Muscle layer of duodenum (tissue), 2 donors: ENCODE measurements around the gene EPB41.
"Not testable (repeated sequence)": the region's sequence is repeated elsewhere in the genome, so short reads cannot be mapped to it uniquely, and the experiment has no call there.

ENCODE experiments used
- H3K27ac ChIP-seq: one replicate; pipeline ENCODE4 v1.7.0; 2013; ENCODE audit warnings: mild to moderate bottlenecking, low read length
- H3K27me3 ChIP-seq: one replicate; pipeline ENCODE4 v1.7.0; 2013; ENCODE audit warnings: low read depth, mild to moderate bottlenecking, control low read depth, low read length
- H3K36me3 ChIP-seq, 2 donors: one replicate each; pipeline ENCODE4 v1.7.0; 2013; ENCODE audit warnings: low read length in 2 of 2, control low read depth in 1 of 2, mild to moderate bottlenecking in 1 of 2; ENCODE audit not compliant: insufficient read depth in 2 of 2, control insufficient read depth in 1 of 2
- H3K4me1 ChIP-seq, 2 donors: one replicate each; pipeline ENCODE4 v1.7.0; 2013; ENCODE audit warnings: low read length in 2 of 2, mild to moderate bottlenecking in 2 of 2, control low read depth in 1 of 2, moderate library complexity in 1 of 2; ENCODE audit not compliant: insufficient read depth in 2 of 2, control insufficient read depth in 1 of 2
- H3K4me3 ChIP-seq, 2 donors: one replicate each; pipeline ENCODE4 v1.7.0; 2013; ENCODE audit warnings: low read length in 2 of 2, low read depth in 1 of 2, mild to moderate bottlenecking in 1 of 2
- H3K9me3 ChIP-seq, 2 donors: one replicate each; pipeline ENCODE4 v1.7.0; 2013; ENCODE audit warnings: low read length in 2 of 2, control low read depth in 1 of 2, mild to moderate bottlenecking in 1 of 2; ENCODE audit not compliant: control insufficient read depth in 1 of 2
- donor health status: healthy.

The EPB41 gene

DNA sequence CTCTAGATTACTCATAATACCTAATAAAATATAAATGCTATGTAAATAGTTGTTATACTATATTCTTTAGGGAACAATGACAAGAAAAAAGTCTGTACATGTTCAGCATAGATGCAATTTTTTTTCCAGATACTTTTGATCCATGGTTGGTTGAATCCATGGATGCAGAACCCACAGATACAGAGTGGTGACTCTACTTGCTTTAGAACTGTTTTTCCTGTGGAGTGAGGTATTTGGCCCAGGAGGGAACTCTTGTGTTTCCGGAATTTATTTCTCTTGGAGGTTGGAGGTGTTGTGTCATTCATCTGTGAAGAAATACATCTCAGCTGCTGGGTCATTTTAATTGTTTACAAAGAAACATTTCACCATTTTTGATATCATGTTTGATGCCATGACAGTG lies 180.6 kb downstream of the EPB41 start:
- H3K4me3 ChIP-seq = no peak overlapping the region
- H3K4me1 ChIP-seq = no peaks in the 10 kb centered on the region
- H3K9me3 ChIP-seq = no peaks in the 10 kb centered on the region
- no peaks in the 10 kb centered on the region for H3K27me3 ChIP-seq
- no peak overlapping the region for H3K27ac ChIP-seq
- H3K36me3 ChIP-seq = peaks cover 0 to 6% of the 10 kb centered on the region in 2 donors

DNA sequence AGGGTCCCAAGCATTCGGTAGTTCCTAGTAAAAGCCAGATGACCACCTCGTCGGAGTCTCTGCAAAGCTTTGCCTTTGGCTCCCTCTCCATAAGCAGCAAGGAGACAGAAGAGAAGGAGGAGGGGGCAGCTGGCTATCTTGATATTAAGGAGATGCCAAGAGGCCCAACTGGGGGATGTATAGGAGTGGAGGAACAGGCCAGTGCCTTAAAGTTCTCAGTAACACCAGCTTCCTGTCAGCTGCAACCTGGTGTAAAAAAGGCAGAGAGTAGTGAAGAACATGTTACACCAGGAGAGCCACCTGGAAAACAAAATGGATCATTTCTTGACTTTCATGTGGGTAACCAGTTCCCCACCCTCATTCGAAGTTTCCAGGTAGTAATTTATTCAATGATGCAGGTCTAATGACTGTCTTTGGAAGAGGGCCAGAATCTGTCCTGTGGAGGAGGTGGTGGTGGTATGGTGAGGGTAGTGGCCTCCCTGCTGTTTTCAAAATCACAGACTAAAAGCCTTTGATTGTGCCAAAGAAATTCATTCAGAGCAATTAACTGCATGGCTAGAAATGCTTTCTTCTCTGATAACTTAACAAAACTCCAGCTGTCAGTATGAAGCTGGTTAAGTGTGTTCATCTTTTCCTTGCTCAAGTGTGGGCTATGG lies 182.0 kb downstream of the EPB41 start:
- Histone ChIP-seq H3K36me3 (peaks cover 0 to 6% of the 10 kb centered on the region in 2 donors), H3K4me1 (no peaks in the 10 kb centered on the region)

DNA sequence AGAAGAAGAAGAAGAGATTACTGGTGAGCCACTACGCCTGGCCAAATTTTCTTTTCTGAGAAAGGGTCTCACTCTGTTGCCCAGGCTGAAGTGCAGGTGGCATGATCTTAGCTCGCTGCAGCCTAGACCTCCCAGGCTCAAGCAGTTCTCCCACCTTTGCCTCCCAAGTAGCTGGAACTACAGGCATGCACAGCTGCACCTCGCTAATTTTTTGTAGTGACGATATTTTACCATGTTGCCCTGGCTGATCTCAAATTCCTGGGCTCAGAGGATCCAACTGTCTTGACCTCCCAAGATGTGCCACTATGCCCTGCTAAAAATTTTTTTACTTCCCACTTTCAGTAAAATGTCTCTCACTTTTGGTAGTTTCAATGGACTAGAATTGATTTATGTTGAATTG lies 184.9 kb downstream of the EPB41 start:
- peaks cover 4 to 6% of the 10 kb centered on the region in 2 donors for H3K36me3 ChIP-seq
- no peak overlapping the region for H3K27ac ChIP-seq

More for the DNA sequence above, 182.0 kb downstream of the EPB41 start:
- Histone ChIP-seq H3K4me3 (no peak overlapping the region), H3K27me3 (no peaks in the 10 kb centered on the region), H3K27ac (no peak overlapping the region), H3K9me3 (no peaks in the 10 kb centered on the region)

DNA sequence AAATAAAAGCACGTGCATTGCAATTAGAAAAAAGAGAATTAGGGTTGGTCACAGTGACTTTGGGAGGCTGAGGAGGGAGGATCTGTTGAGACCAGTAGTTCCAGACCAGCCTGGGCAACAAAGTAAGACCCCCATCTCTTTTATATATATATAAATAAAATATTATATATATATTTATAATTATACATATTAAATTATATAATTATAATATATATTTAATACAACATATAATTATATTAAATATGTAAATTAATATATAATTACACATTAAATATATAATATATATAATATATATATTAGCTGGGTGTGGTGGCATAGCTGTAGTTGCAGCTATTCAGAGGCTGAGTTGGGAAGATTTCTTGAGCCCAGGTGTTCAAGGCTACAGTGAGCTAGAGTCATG lies 186.1 kb downstream of the EPB41 start:
- Histone ChIP-seq H3K27ac (no peak overlapping the region), H3K4me1 (no peaks in the 10 kb centered on the region), H3K27me3 (no peaks in the 10 kb centered on the region), H3K36me3 (peaks cover 4 to 6% of the 10 kb centered on the region in 2 donors), H3K9me3 (no peaks in the 10 kb centered on the region), H3K4me3 (no peak overlapping the region)

More for the DNA sequence above, 184.9 kb downstream of the EPB41 start:
- no peak overlapping the region for H3K4me3 ChIP-seq
- H3K9me3 ChIP-seq = no peaks in the 10 kb centered on the region
- H3K27me3 ChIP-seq = no peaks in the 10 kb centered on the region
- no peaks in the 10 kb centered on the region for H3K4me1 ChIP-seq

DNA sequence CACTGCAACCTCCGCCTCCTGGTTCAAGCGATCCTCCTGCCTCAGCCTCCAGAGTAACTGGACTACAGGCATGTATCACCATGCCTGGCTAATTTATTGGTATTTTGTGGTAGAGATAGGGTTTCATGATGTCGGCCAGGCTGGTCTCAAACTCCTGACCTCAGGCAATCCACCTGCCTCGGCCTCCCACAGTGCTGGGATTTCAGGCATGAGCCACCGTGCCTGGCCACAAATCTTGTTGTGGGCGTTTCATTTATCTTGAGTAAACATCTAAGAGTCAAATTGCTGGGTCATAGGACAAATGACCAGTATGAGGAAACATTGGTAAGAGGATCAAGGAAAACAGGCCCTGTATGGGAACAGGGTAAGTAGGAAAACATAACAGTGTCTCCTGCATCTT lies 191.5 kb downstream of the EPB41 start:
- H3K36me3 ChIP-seq = peaks cover 0 to 8% of the 10 kb centered on the region in 2 donors
- no peaks in the 10 kb centered on the region for H3K4me1 ChIP-seq
- no peaks in the 10 kb centered on the region for H3K27me3 ChIP-seq
- H3K9me3 ChIP-seq = no peaks in the 10 kb centered on the region
- no peak overlapping the region for H3K4me3 ChIP-seq
- no peak overlapping the region for H3K27ac ChIP-seq

DNA sequence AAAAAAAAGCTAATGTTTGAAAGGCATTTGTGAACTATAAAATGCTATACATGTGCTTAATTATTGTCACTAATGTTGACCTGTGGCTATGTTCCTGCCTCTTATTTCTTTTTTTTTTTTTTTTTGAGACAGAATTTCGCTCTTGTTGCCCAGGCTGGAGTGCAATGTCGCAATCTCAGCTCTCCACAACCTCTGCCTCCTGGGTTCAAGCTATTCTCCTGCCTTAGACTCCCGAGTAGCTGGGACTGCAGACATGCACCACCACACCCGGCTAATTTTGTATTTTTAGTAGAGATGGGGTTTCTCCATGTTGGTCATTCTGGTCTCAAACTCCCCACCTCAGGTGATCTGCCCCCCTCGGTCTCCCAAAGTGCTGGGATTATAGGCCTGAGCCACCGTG lies 193.7 kb downstream of the EPB41 start:
- not testable (repeated sequence) for H3K9me3 ChIP-seq, H3K4me1 ChIP-seq, H3K27ac ChIP-seq, H3K4me3 ChIP-seq, H3K36me3 ChIP-seq, H3K27me3 ChIP-seq

DNA sequence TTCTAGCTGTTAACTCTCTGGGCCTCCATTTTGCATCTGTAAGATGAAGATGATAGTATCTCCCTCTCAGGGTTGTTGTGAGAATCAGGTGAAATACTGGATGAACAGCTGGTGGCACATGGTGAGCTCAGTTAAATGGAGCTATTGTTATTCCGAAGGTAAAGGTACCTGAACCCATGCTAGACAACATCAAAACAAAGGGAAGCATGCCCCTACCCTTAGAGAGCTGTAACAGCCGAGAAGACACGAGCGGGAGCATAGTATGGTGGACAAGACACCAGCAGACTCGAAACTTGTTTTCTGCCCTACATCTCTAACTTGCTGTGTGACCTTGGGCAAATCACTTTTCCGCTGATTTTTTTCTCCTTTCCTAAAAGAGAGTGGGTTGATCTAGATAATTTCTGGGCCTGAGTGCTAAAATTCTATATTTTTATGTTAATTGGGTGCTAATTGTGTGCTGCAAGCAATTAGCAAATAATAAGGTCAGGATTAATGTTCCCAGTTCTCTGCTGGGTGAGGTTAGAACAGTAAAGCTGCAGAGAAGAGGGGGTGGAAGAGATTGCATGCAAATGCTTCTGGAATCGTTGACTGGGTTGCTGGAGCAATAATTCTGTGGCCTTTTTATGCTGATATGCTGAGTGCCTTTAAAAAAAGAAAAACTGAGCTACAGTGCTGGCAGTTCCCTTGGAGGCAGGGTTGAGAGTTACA lies 198.5 kb downstream of the EPB41 start:
- no peaks in the 10 kb centered on the region for H3K27me3 ChIP-seq
- H3K27ac ChIP-seq = no peak overlapping the region
- H3K4me1 ChIP-seq = no peaks in the 10 kb centered on the region
- H3K4me3 ChIP-seq = no peak overlapping the region
- no peaks in the 10 kb centered on the region for H3K9me3 ChIP-seq
- peaks cover 7 to 14% of the 10 kb centered on the region in 2 donors for H3K36me3 ChIP-seq

DNA sequence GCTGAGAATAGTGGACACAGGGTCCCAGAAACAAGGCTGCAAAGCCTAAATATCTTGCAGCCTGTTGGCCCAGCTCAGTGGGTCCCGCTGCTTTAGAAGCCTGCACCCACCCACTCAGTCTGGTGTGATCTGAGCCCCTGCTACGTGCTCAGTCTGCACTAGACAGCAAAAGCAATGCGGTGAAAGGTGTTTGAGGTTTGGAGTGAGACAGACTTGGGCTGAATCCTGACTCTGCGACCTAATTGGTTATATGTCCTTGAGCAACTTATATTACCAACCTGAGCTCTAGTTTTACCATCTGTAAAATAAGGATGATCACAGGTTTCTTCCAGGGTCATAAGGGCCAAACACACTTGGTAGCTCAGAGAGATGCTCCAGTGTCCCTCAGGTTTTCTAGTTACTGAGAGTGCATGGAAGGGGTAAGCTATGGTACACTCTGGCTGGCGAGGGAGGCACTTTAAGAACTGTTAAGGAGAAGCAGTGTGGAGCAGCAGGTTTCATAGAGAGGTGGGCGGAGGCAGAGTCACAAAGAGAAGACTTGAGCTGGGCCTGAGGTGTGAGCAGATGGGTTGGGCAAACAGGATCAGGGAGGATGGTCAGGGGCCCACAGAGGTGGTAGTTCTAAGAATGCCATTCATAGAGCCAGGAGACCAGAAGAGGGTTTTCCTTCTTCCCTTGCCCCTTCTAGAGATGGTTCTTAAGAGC lies 199.2 kb downstream of the EPB41 start:
- no peak overlapping the region for H3K27ac ChIP-seq
- no peaks in the 10 kb centered on the region for H3K9me3 ChIP-seq
- H3K4me1 ChIP-seq = no peaks in the 10 kb centered on the region
- no peak overlapping the region for H3K4me3 ChIP-seq
- H3K27me3 ChIP-seq = no peaks in the 10 kb centered on the region
- peaks cover 7 to 14% of the 10 kb centered on the region in 2 donors for H3K36me3 ChIP-seq

DNA sequence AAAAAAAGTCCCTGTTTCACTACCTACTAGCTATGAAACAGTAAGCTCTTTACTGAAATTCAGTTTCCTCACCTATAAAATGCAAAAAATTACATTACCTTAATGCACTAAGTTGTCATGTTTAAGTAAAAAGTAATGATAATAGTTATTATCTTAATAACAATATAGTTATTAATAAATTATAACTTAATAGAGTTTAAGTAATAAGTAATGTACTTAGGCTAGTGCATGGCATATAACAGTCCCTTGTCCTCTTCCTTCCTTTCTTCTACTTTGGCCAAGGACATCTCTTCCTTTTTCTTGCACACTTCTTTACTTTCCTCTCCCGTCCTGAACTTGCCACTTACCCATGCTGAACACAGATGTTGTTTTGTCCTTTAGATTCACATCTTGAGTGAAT lies 200.3 kb downstream of the EPB41 start:
- H3K4me3 ChIP-seq = no peak overlapping the region
- H3K27me3 ChIP-seq = no peaks in the 10 kb centered on the region
- H3K36me3 ChIP-seq = peaks cover 3 to 14% of the 10 kb centered on the region in 2 donors
- no peaks in the 10 kb centered on the region for H3K4me1 ChIP-seq
- H3K27ac ChIP-seq = no peak overlapping the region
- H3K9me3 ChIP-seq = no peaks in the 10 kb centered on the region

DNA sequence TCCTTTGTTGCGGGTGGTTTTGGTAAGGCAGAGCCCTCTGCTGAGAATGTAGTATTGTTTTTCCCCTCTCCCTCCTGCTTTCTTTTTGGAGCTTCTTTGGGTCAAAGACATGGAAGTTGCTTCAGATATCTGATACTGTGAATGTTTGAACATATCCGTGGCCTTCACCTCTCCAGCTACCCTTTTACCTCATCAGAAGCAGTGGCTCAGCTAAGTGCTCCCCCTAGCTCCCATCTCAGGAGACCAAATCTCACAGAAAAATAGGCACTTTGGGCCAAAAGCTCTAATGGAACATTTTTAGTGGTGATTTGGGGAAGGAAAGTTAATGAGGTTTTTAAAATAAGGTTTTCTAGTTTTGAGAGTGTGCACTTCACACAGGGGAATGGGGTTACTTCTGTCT lies 203.0 kb downstream of the EPB41 start:
- H3K9me3 ChIP-seq = no peaks in the 10 kb centered on the region
- no peaks in the 10 kb centered on the region for H3K27me3 ChIP-seq
- peaks cover 0 to 11% of the 10 kb centered on the region in 2 donors for H3K4me1 ChIP-seq
- no peak overlapping the region for H3K4me3 ChIP-seq
- H3K36me3 ChIP-seq = peaks cover 3 to 14% of the 10 kb centered on the region in 2 donors
- H3K27ac ChIP-seq = no peak overlapping the region

DNA sequence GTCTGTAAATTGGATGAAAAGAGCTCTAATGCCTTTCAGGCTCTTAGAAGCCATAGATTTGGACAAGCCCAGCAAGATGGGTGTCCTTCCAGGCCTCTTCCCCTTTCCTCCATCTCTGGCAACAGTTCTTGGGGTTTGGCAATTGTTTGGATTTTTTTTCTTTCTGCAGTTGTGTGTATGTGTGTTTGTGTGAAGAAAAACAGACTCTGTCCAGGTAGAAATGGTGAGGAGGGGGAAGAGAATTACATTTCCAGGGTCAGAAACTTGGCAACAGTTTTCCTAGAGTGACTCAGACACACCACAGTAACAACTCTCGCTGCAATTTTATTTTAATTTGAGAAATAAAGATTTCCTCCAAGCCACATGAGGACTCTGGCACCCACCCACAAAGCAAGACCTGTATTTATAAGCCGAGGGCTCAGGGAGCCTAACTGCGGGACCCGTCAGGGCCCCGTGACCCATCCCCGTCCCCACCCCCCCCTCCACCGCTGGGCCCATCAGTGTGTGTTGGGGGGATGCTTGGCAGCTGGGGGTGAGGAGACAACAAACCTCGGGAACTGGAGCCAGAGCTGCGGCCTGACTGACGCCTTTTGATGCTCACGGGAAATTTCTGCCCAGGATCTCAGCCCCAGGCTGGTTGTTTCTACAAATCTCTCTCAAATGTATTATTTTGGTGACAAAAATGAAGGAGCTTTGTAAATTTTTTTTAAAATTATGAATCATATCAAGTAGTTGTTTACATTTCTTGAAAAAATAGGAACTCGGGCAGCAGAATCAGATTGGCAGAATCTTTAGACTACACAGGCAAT lies 205.0 kb downstream of the EPB41 start:
- Histone ChIP-seq H3K9me3 (no peaks in the 10 kb centered on the region), H3K4me3 (no peak overlapping the region), H3K27me3 (no peaks in the 10 kb centered on the region), H3K27ac (no peak overlapping the region), H3K36me3 (peaks cover 3 to 5% of the 10 kb centered on the region in 2 donors), H3K4me1 (peaks cover 0 to 20% of the 10 kb centered on the region in 2 donors)
